Anterior cingulate cortex (tissue), 58 donors: ENCODE data around the gene SNAI1.
A peak's percentile ranks its signal among the peaks of the same experiment; 100 is the strongest.
"Not testable (repeated sequence)": the region's sequence is repeated elsewhere in the genome, so short reads cannot be mapped to it uniquely, and the experiment has no call there.

ENCODE experiments used
- DNase-seq, 58 donors: peaks; one replicate each; lab custom pipeline; 2025; lab: John Stamatoyannopoulos, UW

The SNAI1 gene

DNA sequence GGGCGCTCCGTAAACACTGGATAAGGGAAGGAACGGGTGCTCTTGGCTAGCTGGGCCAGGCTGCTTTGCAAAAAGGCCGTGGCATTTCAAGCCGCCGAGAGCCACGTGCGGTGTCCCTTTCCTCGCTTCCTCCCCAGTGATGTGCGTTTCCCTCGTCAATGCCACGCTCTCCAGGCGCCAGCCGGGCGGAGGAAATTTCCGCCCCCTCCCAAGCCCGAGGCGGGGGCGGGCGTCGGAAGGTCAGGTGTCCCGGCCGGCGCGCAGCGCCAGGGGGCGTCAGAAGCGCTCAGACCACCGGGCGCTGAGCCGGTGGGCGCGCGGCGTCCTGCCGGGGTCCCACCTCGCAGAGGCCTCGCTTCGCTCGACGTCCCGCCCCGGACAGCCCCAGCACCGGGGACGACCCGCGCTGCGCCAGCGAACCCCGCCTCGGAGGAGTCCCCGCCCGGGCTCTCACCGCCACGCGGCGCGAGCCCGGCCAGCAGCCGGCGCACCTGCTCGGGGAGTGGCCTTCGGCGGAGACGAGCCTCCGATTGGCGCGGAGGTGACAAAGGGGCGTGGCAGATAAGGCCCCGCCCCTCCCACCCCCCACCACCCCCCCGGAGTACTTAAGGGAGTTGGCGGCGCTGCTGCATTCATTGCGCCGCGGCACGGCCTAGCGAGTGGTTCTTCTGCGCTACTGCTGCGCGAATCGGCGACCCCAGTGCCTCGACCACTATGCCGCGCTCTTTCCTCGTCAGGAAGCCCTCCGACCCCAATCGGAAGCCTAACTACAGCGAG, at the start of gene SNAI1:
TSS of gene SNAI1 (plus strand) at position 635 of the 777 bp plus-strand sequence. CDS start at position 715, 80 bp downstream.
- peak in 55 of 58 donors; percentile 23 to 85 (median 75) for DNase-seq

DNA sequence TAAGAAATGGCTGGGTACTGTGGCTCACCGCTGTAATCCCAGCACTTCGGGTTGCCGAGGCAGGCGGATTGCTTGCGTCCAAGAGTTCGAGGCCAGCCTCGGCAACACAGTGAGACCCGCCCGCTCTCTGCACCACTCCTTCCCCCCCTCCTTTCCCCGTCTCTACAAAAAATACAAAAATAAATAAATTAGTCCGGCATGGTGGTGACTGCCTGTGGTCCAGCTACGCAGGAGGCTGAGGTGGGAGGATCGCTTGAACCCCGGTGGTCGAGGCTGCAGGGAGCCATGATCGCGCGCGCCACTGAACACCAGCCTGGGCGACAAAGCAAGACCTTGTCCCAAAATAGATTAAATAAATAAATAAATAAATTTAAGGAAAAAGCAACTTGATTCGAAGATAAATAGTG, 47.0 kb upstream of the SNAI1 start:
- DNase-seq = peak in 1 of 58 donors; percentile 61

DNA sequence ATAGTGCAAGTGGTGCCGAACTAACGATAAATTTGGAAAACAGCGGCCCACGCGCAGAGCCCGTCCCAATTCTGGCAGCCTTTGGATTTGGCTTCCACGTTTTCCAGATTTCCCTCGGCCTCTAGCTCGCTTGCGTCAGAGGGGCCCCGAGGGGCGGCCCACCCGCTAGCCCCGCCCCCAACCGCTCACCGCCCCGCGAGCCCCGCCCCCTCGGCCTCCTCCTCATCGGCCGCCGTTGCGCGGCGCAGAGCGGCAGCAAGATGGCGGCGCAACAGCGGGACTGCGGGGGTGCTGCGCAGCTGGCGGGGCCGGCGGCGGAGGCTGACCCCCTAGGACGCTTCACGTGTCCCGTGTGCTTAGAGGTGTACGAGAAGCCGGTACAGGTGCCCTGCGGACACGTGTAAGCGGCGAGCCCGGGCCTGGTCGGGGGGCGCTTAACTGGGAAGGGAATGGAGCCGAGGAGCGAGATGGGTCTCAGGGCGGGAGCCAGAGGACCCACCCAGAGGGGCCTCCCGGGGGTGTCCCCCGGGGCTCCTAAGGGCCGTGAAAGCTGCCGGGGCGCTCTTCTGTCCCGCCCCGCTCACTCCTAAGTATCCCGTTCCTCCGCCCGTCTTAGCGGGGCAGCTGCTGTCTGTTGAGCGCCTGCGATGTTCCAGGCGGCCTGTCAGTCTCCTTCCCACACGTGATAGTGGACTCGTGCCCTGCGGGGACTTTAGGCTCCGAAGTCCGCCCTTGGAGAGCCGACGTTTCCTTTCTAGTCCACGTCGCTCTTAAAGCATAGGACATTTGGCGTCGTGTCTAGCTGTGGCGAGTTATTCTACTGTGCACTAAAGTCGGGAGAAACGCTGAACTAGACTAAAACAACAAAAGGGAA, 46.4 kb upstream of the SNAI1 start, which contains the start of gene RNF114:
TSS of gene RNF114 (plus strand) at position 245 of the 874 bp plus-strand sequence. CDS start at position 261, 16 bp downstream.
- peak; percentile 49 to 94 (median 87) for DNase-seq

DNA sequence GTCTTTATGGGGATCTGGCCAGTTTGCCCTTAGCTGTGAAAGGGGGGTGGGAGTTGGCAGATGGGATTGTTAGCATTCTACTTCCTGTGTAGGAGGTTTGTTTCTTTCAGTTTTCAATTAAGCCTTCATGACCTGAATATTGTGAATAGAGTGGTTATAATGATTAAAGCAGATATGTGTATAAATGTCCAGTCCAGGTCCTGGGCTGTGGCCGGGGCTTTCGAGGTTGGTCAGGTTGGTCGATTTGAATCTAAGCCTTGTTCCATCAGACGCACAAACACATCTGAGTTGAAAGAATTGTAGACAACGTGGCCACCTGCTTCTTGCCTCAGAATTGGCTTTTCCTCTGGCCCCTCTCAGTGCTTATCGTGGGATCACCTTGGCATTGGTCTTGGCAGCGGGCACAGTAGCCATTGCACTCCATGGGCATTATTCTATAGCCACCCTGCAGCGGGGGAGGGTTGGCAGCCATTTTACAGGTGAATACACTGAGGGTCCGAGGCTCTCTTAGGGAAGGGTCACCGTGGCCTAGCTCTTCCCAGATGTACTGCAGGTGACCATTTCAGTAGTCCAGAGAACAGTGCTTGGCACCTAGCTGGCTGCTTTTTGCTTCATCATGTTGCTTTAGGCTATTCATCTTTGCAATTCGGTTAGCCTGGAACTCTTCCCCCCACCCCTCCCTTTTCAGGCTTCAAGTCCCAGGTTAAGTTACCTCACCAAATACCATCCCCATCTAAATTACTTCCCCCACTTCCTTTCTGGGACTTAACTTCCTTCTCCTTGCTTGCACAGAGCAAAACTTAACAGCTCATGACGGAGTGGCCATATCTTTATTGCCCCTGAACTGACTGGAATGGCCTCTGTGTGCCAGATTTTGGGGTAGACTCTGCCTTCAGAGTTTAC, 45.5 kb upstream of the SNAI1 start:
- DNase-seq = no peak

DNA sequence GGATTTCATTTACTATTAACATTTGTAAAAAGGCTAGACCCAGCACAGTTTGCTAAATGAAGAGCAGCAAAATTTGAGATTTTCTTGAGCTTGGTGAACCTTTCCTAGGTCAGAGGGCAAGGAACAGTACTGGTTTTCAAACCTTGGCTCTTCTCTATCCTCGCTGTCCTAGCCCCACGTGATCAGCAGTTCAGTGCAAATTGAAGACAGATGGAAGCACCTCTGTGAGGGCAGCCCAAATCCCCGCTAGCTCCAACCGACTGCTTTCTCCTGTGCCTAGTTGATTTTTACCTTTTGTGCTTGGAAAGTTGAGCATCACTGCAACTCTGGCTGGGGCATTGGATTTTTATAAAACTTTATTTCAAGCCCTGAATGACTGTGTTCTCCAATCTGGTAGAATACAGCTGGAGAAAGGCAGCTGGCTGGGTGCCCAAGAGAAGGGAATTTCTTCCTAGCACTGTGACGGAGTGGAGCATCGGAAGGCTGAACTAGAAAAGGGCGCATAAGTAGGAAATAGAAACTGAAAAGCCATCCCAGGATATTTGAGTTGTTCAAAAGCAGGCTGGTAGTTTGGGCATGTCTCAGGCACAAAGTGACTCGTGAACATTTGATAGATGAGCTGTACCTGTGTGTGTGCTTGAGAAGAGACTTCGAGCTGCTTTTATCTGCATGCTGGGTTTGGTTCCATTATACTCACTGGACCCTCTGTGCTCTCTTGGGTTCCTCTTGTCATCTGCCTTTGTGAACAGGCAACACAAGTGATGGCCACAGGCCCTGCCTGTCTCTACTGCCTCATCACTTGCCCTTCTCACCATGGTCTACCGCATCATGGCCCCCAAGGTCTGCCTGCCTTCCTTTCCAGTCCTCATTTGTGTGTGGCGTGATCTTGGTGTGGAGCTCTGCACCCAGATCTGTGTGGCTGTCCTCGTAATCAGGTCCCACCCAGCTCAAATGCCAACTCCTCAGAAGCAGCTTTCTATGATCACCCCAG, 44.3 kb upstream of the SNAI1 start:
- peak in 28 of 58 donors; percentile 1 to 65 (median 20) for DNase-seq

DNA sequence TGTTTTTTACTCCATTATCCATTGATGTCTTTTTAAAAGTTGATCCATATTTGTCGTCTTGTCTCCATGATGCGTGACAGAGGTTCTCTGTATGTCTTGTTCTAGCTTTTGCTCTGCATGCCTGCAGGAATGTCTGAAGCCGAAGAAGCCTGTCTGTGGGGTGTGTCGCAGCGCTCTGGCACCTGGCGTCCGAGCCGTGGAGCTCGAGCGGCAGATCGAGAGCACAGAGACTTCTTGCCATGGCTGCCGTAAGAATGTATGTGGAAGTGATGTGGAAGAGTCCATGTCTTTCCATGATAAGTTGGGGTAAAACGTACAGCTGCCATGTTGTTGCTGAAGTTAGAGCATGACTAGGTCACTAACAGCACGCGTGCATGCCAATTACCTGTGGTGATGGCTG, 41.3 kb upstream of the SNAI1 start:
- no peak for DNase-seq

DNA sequence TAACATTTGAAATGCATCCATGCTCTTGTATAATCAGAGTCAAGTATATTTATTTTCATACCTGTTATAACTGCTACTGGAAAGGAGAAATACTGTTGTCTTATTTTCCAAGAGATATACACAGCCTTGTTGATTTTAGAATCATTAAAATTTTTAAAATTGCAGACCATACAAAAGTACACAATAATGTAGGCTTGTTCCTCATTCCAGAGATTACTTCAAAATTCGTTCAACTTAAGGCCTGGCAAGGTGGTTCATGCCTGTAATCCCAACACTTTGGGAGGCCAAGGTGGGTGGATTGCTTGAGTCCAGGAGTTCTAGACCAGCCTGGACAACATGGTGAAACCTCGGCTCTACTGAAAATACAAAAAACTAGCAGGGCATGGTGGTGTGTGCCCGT, 40.5 kb upstream of the SNAI1 start:
- DNase-seq = no peak

DNA sequence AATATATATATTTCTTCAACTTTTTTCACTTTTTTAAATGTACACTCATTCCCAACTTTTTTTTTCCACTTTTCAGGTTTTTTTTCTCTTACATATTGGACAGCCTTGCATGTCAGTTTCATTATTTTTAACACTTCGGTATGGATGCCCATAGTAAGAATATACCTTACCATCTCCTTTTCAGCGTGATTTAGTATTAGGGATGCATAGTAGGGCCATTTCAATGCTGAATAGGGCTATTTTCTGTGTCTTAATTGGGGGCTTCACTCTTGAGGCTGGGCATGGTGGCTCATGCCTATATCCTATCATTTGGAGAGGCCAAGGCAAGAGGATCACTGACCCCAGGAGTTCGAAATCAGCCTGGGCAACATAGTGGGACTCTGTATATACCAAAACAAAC, 39.8 kb upstream of the SNAI1 start:
- no peak for DNase-seq

DNA sequence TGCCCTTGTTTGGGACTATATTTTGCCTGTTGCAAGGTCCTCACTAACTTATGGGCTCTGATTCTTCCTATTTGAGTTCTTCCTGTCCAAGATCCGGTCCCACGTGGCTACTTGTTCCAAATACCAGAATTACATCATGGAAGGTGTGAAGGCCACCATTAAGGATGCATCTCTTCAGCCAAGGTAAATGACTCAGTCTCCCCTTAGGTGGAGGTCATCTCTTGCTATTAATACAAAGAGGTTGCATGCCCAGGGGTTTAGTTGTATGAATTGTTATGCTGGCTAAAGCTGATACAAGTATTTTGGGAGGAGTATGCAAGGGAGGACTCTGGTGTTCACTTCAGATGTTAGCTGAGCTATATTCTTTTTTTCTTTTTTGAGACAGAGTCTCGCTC, 37.5 kb upstream of the SNAI1 start:
- no peak for DNase-seq

DNA sequence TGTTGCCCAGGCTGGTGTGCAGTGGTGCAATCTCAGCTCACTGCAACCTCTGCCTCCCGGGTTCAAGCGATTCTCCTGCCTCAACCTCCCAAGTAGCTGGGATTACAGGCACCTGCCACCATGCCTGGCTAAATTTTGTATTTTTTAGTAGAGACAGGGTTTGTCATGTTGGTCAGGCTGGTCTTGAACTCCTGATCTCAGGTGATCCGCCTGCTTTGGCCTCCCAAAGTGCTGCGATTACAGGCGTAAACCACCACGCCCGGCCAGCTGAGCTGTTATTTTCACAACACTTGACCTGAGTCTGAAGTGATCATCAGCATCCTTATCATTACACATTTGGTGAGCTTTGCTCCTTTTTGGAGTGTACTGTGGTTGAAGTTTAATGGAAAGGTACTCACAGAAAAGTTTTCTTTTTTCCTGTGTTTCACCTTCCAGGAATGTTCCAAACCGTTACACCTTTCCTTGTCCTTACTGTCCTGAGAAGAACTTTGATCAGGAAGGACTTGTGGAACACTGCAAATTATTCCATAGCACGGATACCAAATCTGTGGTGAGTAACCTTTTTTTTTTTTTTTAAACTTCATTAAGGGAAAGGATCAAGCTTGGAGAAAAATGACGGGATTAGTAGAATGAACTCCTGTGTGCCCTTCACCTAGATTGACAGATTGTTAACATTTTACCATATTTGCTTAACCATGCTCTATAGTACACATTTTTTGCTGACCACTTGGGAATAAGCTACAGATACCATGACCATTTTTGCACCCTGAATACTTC, 36.9 kb upstream of the SNAI1 start:
- no peak for DNase-seq

DNA sequence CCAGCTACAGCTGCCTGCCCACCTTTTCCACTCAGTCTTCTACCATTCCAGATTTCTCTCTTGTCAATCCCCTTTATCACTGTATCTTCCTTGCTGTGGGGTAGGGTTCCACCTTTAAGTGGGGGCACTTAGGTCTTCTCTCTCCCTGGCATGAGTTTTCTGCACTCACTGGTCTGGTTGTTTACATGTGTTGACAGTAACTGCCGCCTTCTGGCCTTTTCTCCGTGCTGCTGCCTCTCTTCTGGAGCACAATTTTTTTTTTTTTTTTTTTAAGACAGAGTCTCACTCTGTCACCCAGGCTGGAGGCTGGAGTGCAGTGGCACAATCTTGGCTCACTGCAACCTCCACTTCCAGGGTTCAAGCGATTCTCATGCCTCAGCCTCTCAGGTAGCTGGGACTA, 34.6 kb upstream of the SNAI1 start:
- DNase-seq = no peak

DNA sequence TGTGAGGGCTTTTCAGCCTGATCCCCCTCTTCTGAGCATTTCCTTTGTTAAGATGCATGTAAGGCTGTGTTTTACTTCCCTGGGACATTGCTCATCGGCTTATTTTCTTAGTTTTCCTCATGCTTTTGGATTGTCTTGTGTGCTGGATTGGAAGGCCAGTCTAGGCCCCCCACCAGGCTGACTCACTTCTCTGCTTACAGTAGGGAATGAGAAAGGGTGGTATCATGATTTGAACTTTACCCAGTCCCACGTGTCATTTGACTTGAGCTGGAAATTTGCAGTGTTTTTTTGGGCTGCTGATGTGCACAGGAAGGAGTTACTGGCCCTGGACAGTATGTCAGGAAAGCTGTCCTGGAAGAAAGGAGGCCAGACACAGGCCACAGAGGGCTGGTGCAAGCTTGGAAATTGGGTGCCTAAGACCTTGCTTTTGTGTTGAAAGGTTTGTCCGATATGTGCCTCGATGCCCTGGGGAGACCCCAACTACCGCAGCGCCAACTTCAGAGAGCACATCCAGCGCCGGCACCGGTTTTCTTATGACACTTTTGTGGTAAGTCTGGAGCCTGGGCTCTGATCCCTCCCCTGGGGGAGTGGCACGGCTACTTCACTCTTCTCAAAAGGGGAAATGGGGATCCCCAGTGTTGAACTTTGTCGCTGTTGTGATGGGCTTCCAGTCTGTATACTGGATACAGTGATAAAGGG, 33.8 kb upstream of the SNAI1 start:
- no peak for DNase-seq

DNA sequence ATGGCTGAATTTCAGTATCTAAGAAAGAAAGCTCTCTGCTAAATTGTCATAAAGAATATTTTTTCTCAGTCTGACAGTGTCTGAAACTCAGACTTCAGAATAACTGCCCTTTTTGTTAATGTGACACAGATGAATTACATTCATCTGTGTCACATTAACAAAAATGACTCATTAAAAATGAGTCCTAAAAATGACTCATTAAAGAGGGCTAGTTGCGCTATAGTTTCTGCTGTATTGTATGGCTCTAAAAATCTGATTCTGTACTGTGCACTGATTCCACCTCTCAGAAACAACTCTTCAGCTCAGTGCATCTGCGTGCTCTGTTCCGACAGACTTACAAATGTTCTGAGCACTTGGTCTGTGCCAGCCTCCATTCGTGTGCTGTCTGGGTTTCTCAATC, 31.6 kb upstream of the SNAI1 start:
- no peak for DNase-seq

DNA sequence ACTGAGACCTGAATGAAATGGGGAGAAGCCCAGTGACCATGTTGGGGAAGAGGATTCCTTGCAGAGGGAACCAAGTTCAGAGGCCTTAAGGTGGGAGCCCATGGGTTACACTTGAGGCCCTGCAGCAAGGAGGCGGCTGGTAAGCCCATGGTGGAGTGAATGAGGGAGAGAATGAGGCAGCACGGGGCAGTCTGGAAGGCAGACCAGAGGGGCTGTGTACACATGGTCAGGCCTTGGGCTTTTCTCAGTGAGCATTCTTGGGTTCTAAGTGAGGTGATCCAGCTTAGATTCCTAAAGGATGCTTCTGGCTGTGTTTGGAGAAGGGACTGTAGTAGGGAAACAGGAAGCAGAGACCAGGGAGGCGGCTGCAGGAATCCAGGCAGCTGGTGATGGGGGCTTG, 27.6 kb upstream of the SNAI1 start:
- DNase-seq = no peak

DNA sequence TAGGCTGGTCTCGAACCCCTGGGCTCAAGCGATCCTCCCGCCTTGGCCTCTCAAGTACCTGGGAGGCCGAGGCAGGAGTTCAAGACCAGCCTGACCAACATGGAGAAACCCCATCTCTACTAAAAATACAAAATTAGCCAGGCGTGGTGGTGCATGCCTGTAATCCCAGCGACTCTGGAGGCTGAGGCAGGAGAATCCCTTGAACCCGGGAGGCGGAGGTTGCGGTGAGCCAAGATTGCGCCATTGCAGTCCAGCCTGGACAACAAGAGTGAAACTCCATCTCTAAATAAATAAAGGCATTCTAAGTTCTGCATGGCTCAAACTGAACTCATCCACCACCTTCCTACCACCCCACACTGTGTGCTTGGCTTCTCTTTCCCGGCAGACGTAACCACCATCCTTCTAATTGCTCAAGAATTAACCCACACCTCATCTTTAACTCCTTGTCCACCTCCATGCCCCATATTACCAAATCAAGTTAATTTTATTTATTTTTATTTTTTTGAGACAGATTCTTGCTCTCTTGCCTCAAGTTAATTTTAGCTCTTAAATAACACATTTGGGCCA, 26.9 kb upstream of the SNAI1 start:
- DNase-seq = not testable (repeated sequence)

DNA sequence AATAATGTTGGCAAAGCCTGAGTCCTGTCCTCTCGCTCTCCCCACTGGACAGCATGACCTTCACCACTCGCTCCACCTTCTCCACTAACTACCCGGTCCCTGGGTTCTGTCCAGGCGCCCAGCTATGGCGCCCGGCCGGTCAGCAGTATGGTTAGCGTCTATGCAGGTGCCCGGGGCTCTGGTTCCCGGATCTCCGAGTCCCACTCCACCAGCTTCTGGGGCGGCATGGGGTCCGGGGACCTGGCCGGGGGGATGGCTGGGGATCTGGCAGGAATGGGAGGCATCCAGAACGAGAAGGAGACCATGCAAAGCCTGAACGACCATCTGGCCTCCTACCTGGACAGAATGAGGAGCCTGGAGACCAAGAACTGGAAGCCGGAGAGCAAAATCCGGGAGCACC, 26.1 kb upstream of the SNAI1 start:
- DNase-seq = no peak
